Measurements from ENCODE around the gene GPC2.

GPC2 gene

GRCh38 chr7:100166970-100167911 lies 9.9 kb downstream of the GPC2 start:
- Histone ChIP-seq H3K9me3 (replicated peaks; ENCODE audit: insufficient read depth, low read length) (no peaks in the 10 kb centered on the region), H3K27me3 (replicated peaks; ENCODE audit: insufficient read depth, low read length) (peaks cover 87% of the 10 kb centered on the region), H4K20me1 (ENCODE audit: insufficient read depth, low read length) (no peaks in the 10 kb centered on the region), H3K4me2 (ENCODE audit: low read depth, low read length) (no peak overlapping the region; the same call in 1 of the 2 replicates), H3K4me3 (ENCODE audit: low read length) (no peak overlapping the region), H3K27ac (ENCODE audit: low read length) (no peak overlapping the region), H3K79me2 (ENCODE audit: low read length) (no peaks in the 10 kb centered on the region), H3K9ac (ENCODE audit: low read length) (no peak overlapping the region), H3K4me1 (ENCODE audit: low read length) (no peaks in the 10 kb centered on the region; the same call in 1 of the 2 replicates), H3F3A (ENCODE audit: insufficient read depth, low read length) (no peaks in the 10 kb centered on the region), H3K36me3 (replicated peaks; ENCODE audit: insufficient read depth, low read length) (no peaks in the 10 kb centered on the region), H3K9me2 (replicated peaks; ENCODE audit: insufficient read depth, low read length) (no peaks in the 10 kb centered on the region), H2AFZ (ENCODE audit: low read length) (no peak overlapping the region)
- DNase-seq = no peak
- no peak for TF ChIP-seq CTCF (IDR thresholded peaks at IDR 0.05; ENCODE audit: low read length)
- no peak for TF ChIP-seq EZH2phosphoT487 (IDR thresholded peaks at IDR 0.05; ENCODE audit: low read length)
- no peak for TF ChIP-seq EZH2 (optimal IDR thresholded peaks at IDR 0.05; ENCODE audit: low read depth, low read length)

- H3K9me3 ChIP-seq (replicated peaks; ENCODE audit: insufficient read depth, low read length) = no peaks in the 10 kb centered on the region
- no peak overlapping the region for H3K4me3 ChIP-seq (ENCODE audit: low read length)
- H3K36me3 ChIP-seq (replicated peaks; ENCODE audit: insufficient read depth, low read length) = no peaks in the 10 kb centered on the region
- no peak for DNase-seq
- TF ChIP-seq EZH2phosphoT487 (IDR thresholded peaks at IDR 0.05; ENCODE audit: low read length) (no peak), EZH2 (optimal IDR thresholded peaks at IDR 0.05; ENCODE audit: low read depth, low read length) (no peak), CTCF (IDR thresholded peaks at IDR 0.05; ENCODE audit: low read length) (no peak)
- H3K9ac ChIP-seq (ENCODE audit: low read length) = no peak overlapping the region
- H3K9me2 ChIP-seq (replicated peaks; ENCODE audit: insufficient read depth, low read length) = no peaks in the 10 kb centered on the region
- H3K27ac ChIP-seq (ENCODE audit: low read length) = no peak overlapping the region
- no peak overlapping the region for H2AFZ ChIP-seq (ENCODE audit: low read length)
- H3K79me2 ChIP-seq (ENCODE audit: low read length) = no peaks in the 10 kb centered on the region
- no peaks in the 10 kb centered on the region for H4K20me1 ChIP-seq (ENCODE audit: insufficient read depth, low read length)
- no peaks in the 10 kb centered on the region for H3F3A ChIP-seq (ENCODE audit: insufficient read depth, low read length)
- no peak overlapping the region for H3K4me2 ChIP-seq (ENCODE audit: low read depth, low read length)
- peaks cover 80% of the 10 kb centered on the region for H3K27me3 ChIP-seq (replicated peaks; ENCODE audit: insufficient read depth, low read length)
- no peaks in the 10 kb centered on the region; the same call in 1 of the 2 replicates for H3K4me1 ChIP-seq (ENCODE audit: low read length)
Measured at GRCh38 chr7:100166317-100166940, 10.8 kb downstream of the GPC2 start.

- no peaks in the 10 kb centered on the region for H3K36me3 ChIP-seq (replicated peaks; ENCODE audit: insufficient read depth, low read length)
Measured at GRCh38 chr7:100163871-100164270, 13.3 kb downstream of the GPC2 start.

More at GRCh38 chr7:100163871-100164270, 13.3 kb downstream of the GPC2 start:
- no peaks in the 10 kb centered on the region for H3F3A ChIP-seq (ENCODE audit: insufficient read depth, low read length)
- H3K27ac ChIP-seq (ENCODE audit: low read length) = no peak overlapping the region
- H3K9ac ChIP-seq (ENCODE audit: low read length) = no peak overlapping the region
- H3K4me2 ChIP-seq (ENCODE audit: low read depth, low read length) = no peak overlapping the region
- H3K27me3 ChIP-seq (replicated peaks; ENCODE audit: insufficient read depth, low read length) = peaks cover 67% of the 10 kb centered on the region
- H2AFZ ChIP-seq (ENCODE audit: low read length) = no peak overlapping the region
- no peaks in the 10 kb centered on the region; the same call in 1 of the 2 replicates for H3K4me1 ChIP-seq (ENCODE audit: low read length)
- no peak overlapping the region for H3K4me3 ChIP-seq (ENCODE audit: low read length)
- DNase-seq = no peak
- H3K9me2 ChIP-seq (replicated peaks; ENCODE audit: insufficient read depth, low read length) = no peaks in the 10 kb centered on the region
- TF ChIP-seq CTCF (IDR thresholded peaks at IDR 0.05; ENCODE audit: low read length) = no peak
- TF ChIP-seq EZH2phosphoT487 (IDR thresholded peaks at IDR 0.05; ENCODE audit: low read length) = no peak
- no peak for TF ChIP-seq EZH2 (optimal IDR thresholded peaks at IDR 0.05; ENCODE audit: low read depth, low read length)
- H3K79me2 ChIP-seq (ENCODE audit: low read length) = no peaks in the 10 kb centered on the region
- no peaks in the 10 kb centered on the region for H4K20me1 ChIP-seq (ENCODE audit: insufficient read depth, low read length)
- H3K9me3 ChIP-seq (replicated peaks; ENCODE audit: insufficient read depth, low read length) = no peaks in the 10 kb centered on the region
